ENCODE measurements around the gene SHMT2.

Gene SHMT2

GRCh38 chr12:57229046-57229633, 371 bp upstream of the SHMT2 start:
- DNase-seq: no peak

GRCh38 chr12:57230381-57231155, 1.1 kb downstream of the SHMT2 start:
- no peak for DNase-seq

- no peak for DNase-seq
Measured at GRCh38 chr12:57231276-57232021, 1.9 kb downstream of the SHMT2 start.

GRCh38 chr12:57232156-57232756, 2.7 kb downstream of the SHMT2 start:
- no peak for DNase-seq

GRCh38 chr12:57233357-57234232, 4.1 kb downstream of the SHMT2 start:
- DNase-seq: no peak

GRCh38 chr12:57234233-57234570, 4.7 kb downstream of the SHMT2 start:
- no peak for DNase-seq

GRCh38 chr12:57234571-57235016, 5.1 kb downstream of the SHMT2 start:
- peak; percentile 73 for DNase-seq

GRCh38 chr12:57235017-57235727, 5.7 kb downstream of the SHMT2 start:
- DNase-seq: peak; percentile 73

GRCh38 chr12:57235728-57236131, 6.2 kb downstream of the SHMT2 start:
- no peak for DNase-seq

GRCh38 chr12:57236201-57236924, 6.9 kb downstream of the SHMT2 start:
- no peak for DNase-seq

GRCh38 chr12:57236925-57237595, 7.5 kb downstream of the SHMT2 start:
- DNase-seq: no peak

GRCh38 chr12:57237596-57237931, 8.1 kb downstream of the SHMT2 start:
- no peak for DNase-seq

- DNase-seq: peak; percentile 58
Measured at GRCh38 chr12:57237932-57238853, 8.7 kb downstream of the SHMT2 start.

GRCh38 chr12:57238854-57239554, 9.5 kb downstream of the SHMT2 start:
- peak; percentile 86 for DNase-seq

GRCh38 chr12:57239587-57240065, 10.1 kb downstream of the SHMT2 start:
- DNase-seq: no peak

GRCh38 chr12:57240066-57240921, 10.8 kb downstream of the SHMT2 start:
- peak; percentile 46 for DNase-seq

GRCh38 chr12:57240926-57241401, 11.5 kb downstream of the SHMT2 start:
- no peak for DNase-seq

All from NCI-H1436 (cell line).